ENCODE data around the gene KLHL3.
"Not testable (repeated sequence)": the region's sequence is repeated elsewhere in the genome, so short reads cannot be mapped to it uniquely, and the experiment has no call there.

Gene KLHL3

DNA sequence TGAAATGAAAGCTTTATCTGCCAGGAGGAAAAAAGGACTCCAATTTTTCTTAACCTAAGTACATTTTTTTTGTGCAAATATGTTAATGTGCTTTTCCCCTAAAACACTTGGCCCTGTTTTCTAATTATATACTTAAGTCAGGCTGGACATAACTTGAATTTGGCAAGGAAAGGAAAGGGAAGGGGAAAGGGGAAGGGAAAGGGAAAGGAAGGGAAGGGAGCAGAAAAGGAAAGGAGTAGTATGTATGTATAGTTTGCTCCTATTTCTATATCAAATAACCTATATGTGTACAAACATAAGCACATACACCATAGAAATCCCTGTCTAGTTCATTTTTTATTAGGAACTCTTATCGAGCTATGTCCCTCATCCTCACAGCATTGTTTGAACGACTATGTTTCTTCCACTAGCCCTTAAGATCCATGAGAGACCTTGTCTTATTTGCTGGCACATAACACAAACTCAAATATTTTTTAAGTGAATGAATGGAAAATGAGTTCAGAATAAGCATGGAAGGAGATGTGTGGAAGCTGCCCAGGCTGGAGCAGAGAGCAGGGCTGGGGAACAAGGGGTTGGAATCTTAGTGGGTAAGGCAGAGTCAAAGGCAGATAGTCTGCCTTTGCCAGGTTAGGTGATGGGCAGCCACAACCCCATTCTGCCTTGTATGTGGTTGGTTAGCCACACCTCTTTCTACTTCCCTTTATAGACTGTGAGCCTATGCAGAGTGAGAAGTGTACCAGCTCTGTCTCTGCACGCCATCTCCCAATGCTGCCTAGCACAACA, 70.0 kb downstream of the KLHL3 start:
- peak; percentile 29 for DNase-seq

GRCh38 chr5:137660349-137660817, 75.5 kb downstream of the KLHL3 start:
- DNase-seq, result peak; percentile 66

DNA sequence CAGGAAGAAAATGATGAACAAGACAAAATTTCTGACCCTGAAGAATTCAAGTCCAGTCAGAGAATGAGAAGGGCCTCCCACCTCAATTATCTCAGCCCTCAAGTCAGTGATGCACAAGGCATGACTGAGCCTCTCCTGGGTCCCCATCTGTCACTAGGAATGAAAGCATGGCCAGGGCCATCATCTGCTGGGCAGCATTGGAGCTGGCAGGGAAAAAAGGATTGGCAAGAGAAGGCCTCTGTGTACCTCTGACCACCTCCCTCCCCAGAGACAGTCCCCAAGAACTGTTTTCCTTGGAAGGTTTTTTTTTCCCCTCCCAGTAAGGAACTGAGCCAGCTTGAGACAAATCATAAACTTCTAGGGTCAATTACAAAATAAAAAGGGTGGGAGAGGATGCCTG, 76.7 kb downstream of the KLHL3 start:
- DNase-seq, result no peak

- no peak for DNase-seq
Measured at GRCh38 chr5:137658324-137658723, 77.6 kb downstream of the KLHL3 start.

GRCh38 chr5:137657073-137657472, 78.8 kb downstream of the KLHL3 start:
- no peak for DNase-seq

DNA sequence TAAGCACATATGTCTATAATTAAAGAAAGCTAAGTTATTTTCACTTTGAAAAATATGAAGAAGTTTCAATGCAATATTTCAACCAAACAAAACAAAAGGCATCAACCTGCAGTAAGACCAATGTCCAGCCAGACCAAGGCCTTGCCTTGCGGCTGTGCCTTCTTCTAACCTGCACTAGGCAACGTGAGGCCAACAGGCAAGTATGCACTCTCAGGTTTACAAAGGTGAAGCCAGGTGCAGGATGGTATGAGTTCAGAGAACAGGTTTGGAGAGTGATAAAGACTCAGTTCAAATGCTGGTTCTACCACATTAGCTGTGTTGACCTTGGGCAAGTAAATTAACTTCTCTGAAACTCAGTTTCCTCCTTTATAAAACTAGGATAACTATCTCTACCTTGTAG, 79.3 kb downstream of the KLHL3 start:
- no peak for DNase-seq

DNA sequence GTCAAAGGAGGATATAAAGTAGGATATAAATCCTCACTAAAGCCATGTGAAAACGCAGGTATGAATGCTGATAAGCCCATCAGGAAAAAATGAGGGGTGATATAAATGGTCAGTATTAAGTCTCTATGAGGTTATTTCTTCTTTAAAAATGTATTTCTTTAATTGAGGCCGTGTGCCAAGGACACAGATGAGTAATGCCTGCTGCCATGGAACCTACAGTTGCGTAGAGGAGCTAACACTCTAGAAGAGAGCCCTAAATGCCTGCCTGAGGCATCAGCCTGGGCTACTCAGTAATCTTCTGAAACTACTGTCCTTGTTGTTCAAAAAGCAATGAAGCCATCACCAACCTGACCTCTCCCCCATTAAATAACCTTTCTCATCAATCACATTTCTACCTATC, 84.9 kb downstream of the KLHL3 start:
- DNase-seq, result no peak

DNA sequence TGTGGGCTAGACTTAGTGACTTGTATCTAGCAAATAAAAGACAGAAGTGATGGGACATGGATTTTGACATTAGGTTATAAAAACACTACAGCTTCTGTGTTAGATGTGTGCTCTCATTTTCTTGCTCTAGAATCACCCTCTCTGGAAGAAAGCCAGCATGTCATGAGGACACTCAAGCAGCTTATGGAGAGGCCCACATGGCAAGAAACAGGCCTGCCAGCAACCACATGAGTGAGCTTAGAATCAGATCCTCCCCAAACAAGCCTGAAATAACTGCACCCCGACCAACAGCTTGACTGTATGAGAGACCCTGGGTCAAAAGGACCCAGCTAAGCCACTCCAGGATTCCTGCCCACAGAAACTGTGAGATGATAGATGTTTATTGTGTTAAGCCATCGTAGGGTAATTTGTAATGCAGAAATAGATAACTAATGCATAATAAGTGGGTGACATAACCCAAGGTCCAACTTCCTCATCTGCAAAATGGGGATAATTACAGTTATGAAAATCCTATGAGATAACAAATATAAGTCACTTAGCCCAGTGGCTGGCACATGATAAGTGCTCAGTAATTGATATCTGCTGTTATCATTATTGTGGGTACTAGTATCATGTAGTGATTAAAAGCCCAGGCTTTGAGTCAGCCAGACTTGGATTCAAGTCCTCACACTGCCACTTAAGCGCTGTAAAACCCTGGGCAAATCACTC, 86.5 kb downstream of the KLHL3 start:
- no peak for DNase-seq

GRCh38 chr5:137648361-137648760, 87.5 kb downstream of the KLHL3 start:
- no peak for DNase-seq

DNA sequence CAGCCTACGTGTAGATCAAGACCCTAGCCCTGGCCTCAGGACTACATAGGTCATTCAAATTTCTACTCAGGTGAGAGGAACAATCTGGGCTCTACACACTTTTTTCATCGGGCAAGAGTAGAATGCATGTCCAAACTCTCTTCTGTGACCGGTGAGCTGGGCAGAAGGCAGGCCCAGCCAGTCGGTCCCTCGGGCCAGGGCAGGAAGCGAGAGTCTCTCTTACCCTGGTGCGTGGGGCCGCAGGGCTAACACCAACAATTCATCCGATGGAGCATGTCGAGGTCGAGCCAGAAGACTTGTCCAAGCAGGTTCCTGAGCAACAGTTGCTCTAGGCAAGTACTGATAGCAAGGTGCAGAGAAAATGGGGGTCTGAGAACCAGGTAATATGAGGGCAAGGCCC, 88.5 kb downstream of the KLHL3 start:
- no peak for DNase-seq

GRCh38 chr5:137646761-137647160, 89.1 kb downstream of the KLHL3 start:
- no peak for DNase-seq

GRCh38 chr5:137643081-137643480, 92.8 kb downstream of the KLHL3 start:
- not testable (repeated sequence) for DNase-seq

DNA sequence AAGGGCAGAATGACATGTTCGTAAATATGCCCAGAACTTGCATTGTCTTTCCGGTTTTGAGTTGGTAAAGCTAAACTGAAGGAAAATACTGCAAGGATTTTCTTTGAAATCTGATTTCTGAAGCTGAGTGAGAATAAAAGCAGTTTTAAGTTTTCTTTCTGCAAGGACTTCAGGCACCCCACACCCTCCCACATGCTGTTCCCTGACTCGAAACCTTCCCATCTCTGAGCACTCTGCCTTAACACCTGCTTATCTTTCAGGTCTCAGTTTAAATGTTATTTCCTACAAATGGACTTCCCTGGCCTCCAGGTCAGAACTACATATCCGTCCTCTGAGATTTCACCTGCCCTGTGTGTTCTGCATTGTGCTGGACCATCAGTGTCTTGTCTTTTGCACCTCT, 93.8 kb downstream of the KLHL3 start:
- DNase-seq, result no peak

DNA sequence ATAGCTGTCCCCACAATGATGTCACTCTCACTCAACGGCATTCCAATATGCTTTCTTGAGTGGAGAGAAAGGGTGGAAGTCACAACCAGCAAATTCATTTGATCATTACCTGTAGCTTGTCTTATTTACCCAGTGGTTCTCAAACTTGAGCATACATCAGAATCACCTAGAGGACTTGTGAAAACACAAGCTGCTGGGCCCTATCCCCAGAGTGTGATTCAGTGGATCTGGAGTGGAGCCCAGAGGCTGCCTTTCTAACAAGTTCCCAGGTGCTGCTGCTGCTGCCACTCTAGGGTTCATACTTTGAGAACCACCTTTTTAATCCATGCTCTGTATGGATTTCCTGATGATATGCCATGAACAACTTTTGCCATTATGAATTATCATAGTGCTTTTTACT, 94.7 kb downstream of the KLHL3 start:
- no peak for DNase-seq

- no peak for DNase-seq
Measured at GRCh38 chr5:137639645-137640044, 96.2 kb downstream of the KLHL3 start.

GRCh38 chr5:137638841-137639240, 97.0 kb downstream of the KLHL3 start:
- DNase-seq, result no peak

DNA sequence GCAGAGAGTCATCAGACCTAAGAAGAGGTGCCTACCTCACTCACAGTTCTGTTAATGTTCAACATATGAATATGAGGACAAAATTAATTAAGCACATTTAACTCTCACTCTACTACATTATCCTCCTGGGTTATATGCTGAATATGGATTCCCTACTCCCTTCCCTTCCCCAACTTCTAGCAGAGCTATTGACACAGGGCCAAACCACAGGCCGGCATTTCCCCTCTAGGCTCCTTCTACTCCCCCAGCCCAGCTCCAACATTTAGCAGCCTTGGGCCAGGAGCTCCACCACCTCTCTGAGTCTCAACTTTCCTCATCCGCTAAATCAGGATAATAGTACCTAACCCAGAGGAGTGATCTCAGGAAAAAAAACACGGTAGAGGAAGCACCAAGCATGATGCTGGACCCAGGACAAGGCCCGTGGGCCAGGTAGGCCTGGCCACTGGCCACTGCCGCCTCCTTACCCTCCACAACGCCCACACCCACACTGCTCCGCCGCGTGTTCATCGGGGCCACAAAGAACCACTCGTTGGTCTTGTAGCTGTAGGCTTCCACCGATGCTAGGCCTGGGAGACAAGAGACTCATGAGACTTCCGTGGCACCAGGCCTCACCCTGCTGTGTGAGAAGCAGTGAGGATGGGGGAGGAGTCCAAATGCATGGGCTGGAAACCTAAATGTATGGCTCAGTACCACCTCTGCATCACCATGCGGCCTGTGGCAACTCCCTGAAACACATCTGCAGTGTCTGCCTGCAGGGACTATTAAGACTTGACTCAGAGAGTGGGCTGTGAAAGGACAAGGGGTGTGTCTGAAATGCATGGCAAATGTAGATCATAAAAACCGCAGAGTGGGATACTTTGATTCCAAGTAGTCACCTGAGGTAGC, 98.8 kb downstream of the KLHL3 start:
- DNase-seq, result no peak

GRCh38 chr5:137636099-137636498, 99.8 kb downstream of the KLHL3 start:
- no peak for DNase-seq

DNA sequence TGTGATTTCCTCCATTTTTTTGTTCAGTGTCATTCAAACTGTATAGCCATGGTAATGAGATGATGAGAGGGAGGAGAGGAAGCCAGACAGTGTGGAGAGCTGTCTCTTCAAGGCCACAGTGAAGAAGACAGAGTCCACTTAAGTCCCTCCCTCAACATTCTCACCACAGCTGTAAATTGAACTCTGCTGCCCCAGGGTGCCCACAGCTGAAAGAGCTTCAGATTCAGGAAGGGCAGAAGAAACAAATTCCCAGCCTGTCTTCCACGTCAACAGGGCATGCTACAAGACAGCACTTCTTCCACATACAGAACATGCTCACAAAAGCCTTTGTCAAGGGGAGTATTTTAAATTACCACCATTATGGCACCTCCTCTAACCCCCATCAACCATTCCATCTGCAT, 100.4 kb downstream of the KLHL3 start:
- no peak for DNase-seq

GRCh38 chr5:137633896-137634295, 102.0 kb downstream of the KLHL3 start:
- DNase-seq, result no peak

GRCh38 chr5:137632716-137633115, 103.2 kb downstream of the KLHL3 start:
- no peak for DNase-seq

- DNase-seq, result no peak
Measured at GRCh38 chr5:137631453-137631852, 104.4 kb downstream of the KLHL3 start.

GRCh38 chr5:137630972-137631370, 104.9 kb downstream of the KLHL3 start:
- no peak for DNase-seq
